BLaER1 treated with 17β-estradiol and CSF1 and Interleukin-3, amounts not matched to agents 10 nM and 100 nM (cell line): ENCODE measurements around the gene ASTN1.

Experiments used
- H3K27ac ChIP-seq, 11 experiments: shearing (Covaris generic); formaldehyde crosslinking; 2 replicates each; pipeline ENCODE4 v1.8.1; 2022
- H3K27me3 ChIP-seq, 11 experiments: shearing (Covaris generic); formaldehyde crosslinking; 2 replicates each; pipeline ENCODE4 v1.8.1; 2022
- H3K36me3 ChIP-seq, 11 experiments: shearing (Covaris generic); formaldehyde crosslinking; 2 replicates each; pipeline ENCODE4 v1.8.1; 2022
- H3K4me1 ChIP-seq, 10 experiments: shearing (Covaris generic); formaldehyde crosslinking; 2 replicates each; pipeline ENCODE4 v1.8.1; 2022
- H3K4me2 ChIP-seq, 11 experiments: shearing (Covaris generic); formaldehyde crosslinking; 2 replicates each; pipeline ENCODE4 v1.8.1; 2022
- H3K4me3 ChIP-seq, 10 experiments: shearing (Covaris generic); formaldehyde crosslinking; 2 replicates each; pipeline ENCODE4 v1.8.1; 2022
- H3K9ac ChIP-seq, 11 experiments: shearing (Covaris generic); formaldehyde crosslinking; 2 replicates each; pipeline ENCODE4 v1.8.1; 2022
- H3K9me3 ChIP-seq, 11 experiments: shearing (Covaris generic); formaldehyde crosslinking; replicated peaks in 1 of 11; 2 replicates each; pipeline ENCODE4 v1.8.1; 2022
- H4K20me1 ChIP-seq, 11 experiments: shearing (Covaris generic); formaldehyde crosslinking; 2 replicates each; pipeline ENCODE4 v1.8.1; 2022
- Cebpa-rat ChIP-seq, 11 experiments: shearing (Covaris generic); IDR thresholded peaks; 2 replicates each; pipeline ENCODE4 v1.8.1; 2022

The ASTN1 gene

DNA sequence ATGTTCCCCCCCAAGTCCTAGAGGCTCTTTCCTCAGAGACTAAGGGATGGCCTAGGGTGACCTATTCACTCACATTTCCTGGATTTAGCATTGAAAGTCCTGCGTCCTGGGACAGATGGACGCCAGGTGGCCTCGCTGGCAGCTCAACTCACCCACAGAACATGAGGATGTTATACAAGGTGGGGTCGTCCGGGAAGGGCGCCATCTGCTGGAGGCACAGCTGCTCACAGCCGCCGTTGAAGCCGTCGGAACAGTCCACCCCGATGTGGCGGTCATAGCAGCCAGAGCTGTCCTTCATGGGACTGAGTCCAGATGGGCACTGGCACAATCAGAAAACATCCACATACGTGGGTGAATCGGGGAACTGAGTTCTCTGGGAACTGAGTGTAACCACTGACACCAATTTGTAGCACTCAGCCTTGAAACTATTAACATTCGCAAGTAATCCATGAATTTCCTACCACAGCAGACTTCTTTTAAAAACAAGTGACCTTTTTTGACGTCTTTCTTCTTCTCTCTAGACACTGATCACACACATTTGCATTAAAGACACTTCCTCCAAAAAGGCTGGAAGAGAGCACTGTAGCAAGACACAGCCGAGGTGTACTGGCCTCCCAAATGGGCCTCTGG, 215.4 kb downstream of the ASTN1 start:
- no peak for TF ChIP-seq Cebpa-rat (IDR thresholded peaks at IDR 0.05)

DNA sequence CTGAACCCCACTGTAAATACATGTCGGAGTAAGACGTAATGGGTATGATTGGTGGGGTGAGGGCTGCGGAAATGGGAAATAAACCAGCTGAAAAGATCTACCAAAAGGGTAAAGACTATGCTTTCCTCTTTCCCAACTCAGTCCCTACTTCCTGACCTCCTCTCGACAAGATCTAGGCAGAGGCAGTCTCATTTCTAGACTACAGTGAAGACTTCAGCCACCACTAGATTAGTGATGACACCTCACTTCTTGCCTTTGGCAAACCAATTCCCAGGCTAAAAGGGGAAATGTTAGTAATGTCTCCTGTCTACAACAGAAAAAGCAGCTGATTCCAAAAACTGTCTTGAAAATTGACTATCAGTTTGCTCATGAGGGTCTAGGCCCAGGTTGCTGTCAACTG, 219.9 kb downstream of the ASTN1 start:
- no peaks in the 10 kb centered on the region for H3K36me3 ChIP-seq
- no peak for TF ChIP-seq Cebpa-rat (IDR thresholded peaks at IDR 0.05)
- no peak overlapping the region for H3K9ac ChIP-seq
- no peak overlapping the region for H3K27ac ChIP-seq
- H3K4me1 ChIP-seq, result peaks cover 15 to 22% (median 19%) of the 10 kb centered on the region in 10 experiments; a peak in 19 of 20 replicates
- no peak overlapping the region for H3K4me3 ChIP-seq
- H3K4me2 ChIP-seq, result peak overlapping the region in 10 of 11 experiments; percentile 8 to 84 (median 57); a peak in 14 of 22 replicates
- no peaks in the 10 kb centered on the region for H3K27me3 ChIP-seq
- no peaks in the 10 kb centered on the region for H4K20me1 ChIP-seq
- peaks cover 0 to 12% (median 8%) of the 10 kb centered on the region in 11 experiments; a peak in 12 of 22 replicates for H3K9me3 ChIP-seq

More for the DNA sequence above, 215.4 kb downstream of the ASTN1 start:
- H4K20me1 ChIP-seq, result no peaks in the 10 kb centered on the region
- H3K4me3 ChIP-seq, result no peak overlapping the region
- H3K9ac ChIP-seq, result no peak overlapping the region
- H3K4me2 ChIP-seq, result no peak overlapping the region
- no peaks in the 10 kb centered on the region for H3K9me3 ChIP-seq
- no peak overlapping the region for H3K27ac ChIP-seq
- H3K27me3 ChIP-seq, result no peaks in the 10 kb centered on the region
- H3K4me1 ChIP-seq, result peaks cover 4 to 15% (median 7%) of the 10 kb centered on the region in 10 experiments; a peak in 19 of 20 replicates
- H3K36me3 ChIP-seq, result no peaks in the 10 kb centered on the region

DNA sequence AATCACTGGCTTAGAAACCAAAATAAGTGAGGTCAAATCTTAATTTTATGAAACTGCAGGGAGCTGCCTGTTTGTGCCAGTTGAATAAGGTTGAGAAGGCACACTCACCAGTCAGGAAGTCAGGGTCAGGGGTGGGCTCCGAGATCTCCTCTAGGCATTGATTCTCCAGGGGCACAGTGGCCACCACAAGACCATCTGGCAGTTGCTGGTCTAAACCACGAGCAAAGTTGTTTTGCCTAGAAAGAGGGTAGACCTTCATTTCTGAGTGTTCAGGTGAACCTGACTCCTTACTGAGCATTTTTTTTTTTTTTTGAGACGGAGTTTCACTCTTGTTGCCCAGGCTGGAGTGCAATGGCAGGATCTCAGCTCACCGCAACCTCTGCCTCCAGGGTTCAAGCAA, 220.7 kb downstream of the ASTN1 start:
- H3K4me1 ChIP-seq, result peaks cover 15 to 22% (median 19%) of the 10 kb centered on the region in 10 experiments; a peak in 19 of 20 replicates
- H3K27ac ChIP-seq, result peak overlapping the region in 2 of 11 experiments; percentile 5 to 15; a peak in 1 of 22 replicates
- no peak overlapping the region for H3K4me3 ChIP-seq
- no peaks in the 10 kb centered on the region for H3K36me3 ChIP-seq
- H3K4me2 ChIP-seq, result peak overlapping the region in 10 of 11 experiments; percentile 7 to 84 (median 57); a peak in 16 of 22 replicates
- no peaks in the 10 kb centered on the region for H3K27me3 ChIP-seq
- H3K9ac ChIP-seq, result no peak overlapping the region
- H4K20me1 ChIP-seq, result no peaks in the 10 kb centered on the region
- H3K9me3 ChIP-seq, result peaks cover 0 to 12% (median 8%) of the 10 kb centered on the region in 11 experiments; a peak in 12 of 22 replicates
- TF ChIP-seq Cebpa-rat (IDR thresholded peaks at IDR 0.05), result no peak

DNA sequence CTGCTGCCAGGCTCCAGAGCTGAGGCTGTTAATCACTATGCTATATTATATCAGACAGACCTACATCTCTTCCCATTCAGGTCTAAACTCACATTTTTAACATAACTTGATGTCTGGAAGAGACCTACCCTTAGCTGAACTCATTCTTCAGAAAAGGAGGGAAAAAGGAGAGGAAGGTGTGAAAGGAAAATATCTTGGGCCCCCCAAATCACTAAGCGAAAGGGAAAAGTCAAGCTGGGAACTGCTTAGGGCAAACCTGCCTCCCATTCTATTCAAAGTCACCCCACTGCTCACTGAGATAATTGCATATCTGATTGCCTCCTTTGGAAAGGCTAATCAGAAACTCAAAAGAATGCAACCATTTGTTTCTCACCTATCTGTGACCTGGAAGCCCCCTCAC, 222.2 kb downstream of the ASTN1 start:
- TF ChIP-seq Cebpa-rat (IDR thresholded peaks at IDR 0.05), result no peak
- no peaks in the 10 kb centered on the region for H3K27me3 ChIP-seq
- no peak overlapping the region for H3K9ac ChIP-seq
- no peak overlapping the region for H3K4me3 ChIP-seq
- H3K9me3 ChIP-seq, result peaks cover 0 to 12% (median 8%) of the 10 kb centered on the region in 11 experiments; a peak in 12 of 22 replicates
- no peak overlapping the region for H3K27ac ChIP-seq
- H3K4me2 ChIP-seq, result no peak overlapping the region
- peaks cover 10 to 22% (median 18%) of the 10 kb centered on the region in 10 experiments; a peak in 19 of 20 replicates for H3K4me1 ChIP-seq
- no peaks in the 10 kb centered on the region for H3K36me3 ChIP-seq
- H4K20me1 ChIP-seq, result no peaks in the 10 kb centered on the region

DNA sequence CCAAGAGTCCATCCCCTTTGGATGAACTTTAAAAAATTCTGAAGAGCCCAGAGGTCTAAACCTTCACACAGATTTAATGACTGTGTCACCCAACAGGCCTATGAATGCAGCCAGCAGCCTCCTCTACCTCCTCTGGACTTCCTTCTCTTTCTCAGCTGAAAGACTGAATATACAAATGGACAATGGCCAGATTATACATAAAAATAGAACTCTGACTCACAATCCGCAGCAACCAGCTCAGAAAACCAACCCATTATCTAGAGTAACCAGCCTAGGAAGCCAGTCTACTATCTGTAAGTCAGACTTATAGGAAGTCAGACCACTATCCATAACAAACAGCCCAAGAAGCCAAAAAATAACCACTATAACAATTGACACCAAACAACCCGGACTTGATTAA, 224.5 kb downstream of the ASTN1 start:
- Histone ChIP-seq H3K4me1 (peaks cover 8 to 22% (median 18%) of the 10 kb centered on the region in 10 experiments; a peak in 18 of 20 replicates), H3K9me3 (peaks cover 0 to 12% (median 8%) of the 10 kb centered on the region in 11 experiments; a peak in 12 of 22 replicates), H3K27ac (no peak overlapping the region), H3K9ac (no peak overlapping the region), H4K20me1 (no peaks in the 10 kb centered on the region), H3K36me3 (no peaks in the 10 kb centered on the region), H3K4me3 (no peak overlapping the region), H3K27me3 (no peaks in the 10 kb centered on the region), H3K4me2 (no peak overlapping the region)
- no peak for TF ChIP-seq Cebpa-rat (IDR thresholded peaks at IDR 0.05)

DNA sequence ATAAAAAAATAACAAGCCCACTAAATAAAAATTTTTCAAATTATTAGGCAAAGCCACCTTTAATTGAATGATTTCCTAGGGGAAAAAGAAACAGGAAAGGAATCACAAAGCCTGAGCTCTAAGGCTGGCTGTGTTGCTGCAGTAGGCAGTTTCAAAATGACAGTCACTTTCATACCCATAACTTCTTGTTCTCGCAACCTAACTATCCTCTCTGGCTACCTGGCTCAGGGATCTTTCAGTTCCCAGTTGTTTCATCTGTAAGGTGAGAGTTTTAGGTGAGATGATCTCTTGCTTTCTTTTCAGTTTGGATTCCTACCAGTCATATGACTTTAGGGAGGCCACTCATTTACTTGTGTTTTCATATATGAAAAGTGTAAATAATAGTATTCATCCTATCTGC, 226.1 kb downstream of the ASTN1 start:
- H3K27me3 ChIP-seq, result no peaks in the 10 kb centered on the region
- TF ChIP-seq Cebpa-rat (IDR thresholded peaks at IDR 0.05), result no peak
- no peak overlapping the region for H3K27ac ChIP-seq
- no peak overlapping the region for H3K4me2 ChIP-seq
- no peaks in the 10 kb centered on the region for H4K20me1 ChIP-seq
- H3K36me3 ChIP-seq, result no peaks in the 10 kb centered on the region
- no peak overlapping the region for H3K9ac ChIP-seq
- peaks cover 0 to 7% (median 5%) of the 10 kb centered on the region in 10 experiments; a peak in 13 of 20 replicates for H3K4me1 ChIP-seq
- H3K9me3 ChIP-seq, result peaks cover 0 to 12% (median 8%) of the 10 kb centered on the region in 11 experiments; a peak in 12 of 22 replicates
- no peak overlapping the region for H3K4me3 ChIP-seq

DNA sequence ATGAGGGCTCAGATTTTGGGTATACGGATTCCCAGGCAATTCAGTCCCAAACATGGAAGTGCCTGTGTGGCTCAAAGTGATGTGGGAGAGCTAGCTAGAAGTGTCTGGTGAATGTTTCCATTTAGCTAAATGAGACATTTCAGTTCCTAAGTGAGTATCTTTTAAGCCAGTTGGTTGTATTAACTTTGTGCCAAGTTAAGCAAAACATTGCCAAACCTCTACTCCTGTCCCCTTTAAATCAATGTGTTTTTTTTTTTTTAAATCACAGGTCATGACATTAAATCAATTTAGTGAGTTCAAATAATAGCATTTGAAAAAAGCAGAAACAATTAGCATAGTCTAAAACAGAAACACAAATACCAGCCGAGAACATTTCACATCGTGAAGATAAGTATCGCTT, 230.1 kb downstream of the ASTN1 start:
- Histone ChIP-seq H3K27ac (no peak overlapping the region), H4K20me1 (no peaks in the 10 kb centered on the region)
- TF ChIP-seq Cebpa-rat (IDR thresholded peaks at IDR 0.05), result no peak

DNA sequence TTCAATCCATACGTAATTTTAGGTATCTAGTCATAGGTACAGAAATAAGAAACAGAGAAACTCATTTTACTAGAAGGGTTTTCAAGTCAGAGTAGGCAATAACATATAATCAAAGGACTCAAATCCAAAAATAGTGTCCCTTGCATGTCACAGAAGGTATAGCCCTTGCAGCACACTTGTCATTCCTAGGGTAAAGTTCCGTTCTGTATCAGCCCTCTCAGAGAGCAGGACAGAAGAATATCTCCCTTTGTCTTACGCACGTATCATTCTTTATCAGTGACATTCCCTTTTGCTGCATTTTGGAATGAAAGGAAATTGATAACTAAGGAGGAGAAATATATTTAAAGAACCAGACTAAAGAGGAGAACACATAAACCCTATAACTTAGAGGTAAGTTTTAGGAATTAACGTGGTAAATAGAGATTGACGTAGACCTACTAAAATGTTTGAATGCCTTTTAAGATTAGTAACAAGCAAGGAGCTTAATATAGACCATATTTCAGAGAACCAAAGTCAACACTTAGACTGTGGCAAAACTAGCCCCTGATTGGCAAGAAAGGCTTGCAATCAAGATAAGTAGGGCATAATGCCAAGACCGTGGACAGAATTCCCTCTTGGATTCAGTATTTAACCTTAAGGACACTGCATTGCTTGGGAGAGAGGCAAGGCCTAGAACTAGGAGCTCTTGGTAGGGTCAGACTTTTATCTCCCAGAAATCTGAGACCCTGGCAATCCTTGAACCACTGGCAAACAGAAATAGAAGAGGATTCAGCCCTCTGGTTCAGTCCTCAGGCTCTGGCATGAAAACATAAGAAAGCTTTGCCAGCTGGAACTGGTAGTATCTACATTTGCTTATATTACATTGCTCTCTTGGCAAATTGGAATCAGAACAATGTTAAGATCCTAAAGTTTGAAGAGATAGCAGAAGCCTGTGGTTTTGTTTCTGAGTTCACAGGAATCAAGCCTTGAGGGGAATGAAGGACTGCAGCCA, 232.1 kb downstream of the ASTN1 start:
- H3K27me3 ChIP-seq, result no peaks in the 10 kb centered on the region

More for the DNA sequence above, 230.1 kb downstream of the ASTN1 start:
- no peak overlapping the region for H3K4me3 ChIP-seq
- H3K27me3 ChIP-seq, result no peaks in the 10 kb centered on the region
- H3K4me2 ChIP-seq, result no peak overlapping the region
- no peaks in the 10 kb centered on the region for H3K36me3 ChIP-seq
- peaks cover 0 to 18% (median 2%) of the 10 kb centered on the region in 11 experiments; a peak in 8 of 22 replicates for H3K9me3 ChIP-seq
- peaks cover 0 to 7% (median 0%) of the 10 kb centered on the region in 10 experiments; a peak in 5 of 20 replicates for H3K4me1 ChIP-seq
- H3K9ac ChIP-seq, result no peak overlapping the region

DNA sequence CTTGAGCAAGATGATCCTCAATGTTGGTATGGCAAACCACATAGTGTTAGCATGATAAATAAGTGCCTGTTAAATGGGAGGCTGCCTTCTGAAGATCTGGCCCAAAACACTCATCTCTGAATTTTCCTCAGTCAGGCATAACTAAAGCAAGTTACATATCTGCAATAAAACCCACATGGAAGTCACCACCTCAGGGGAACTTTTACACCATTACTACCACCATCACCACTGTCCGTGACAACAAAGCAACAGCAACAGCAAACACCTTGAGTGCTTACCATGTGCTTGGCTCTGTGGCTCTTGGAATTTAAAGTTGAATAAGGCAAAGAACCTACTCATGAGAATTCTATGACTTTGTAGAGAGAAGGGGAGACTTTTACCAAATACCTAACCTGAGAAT, 233.0 kb downstream of the ASTN1 start:
- Histone ChIP-seq H3K9me3 (peaks cover 0 to 22% (median 5%) of the 10 kb centered on the region in 11 experiments; a peak in 8 of 22 replicates), H3K36me3 (no peaks in the 10 kb centered on the region), H3K9ac (no peak overlapping the region), H3K4me2 (no peak overlapping the region), H3K27ac (no peak overlapping the region), H3K4me3 (no peak overlapping the region), H4K20me1 (no peaks in the 10 kb centered on the region), H3K4me1 (peaks cover 0 to 8% (median 0%) of the 10 kb centered on the region in 10 experiments; a peak in 5 of 20 replicates), H3K27me3 (no peaks in the 10 kb centered on the region)
- TF ChIP-seq Cebpa-rat (IDR thresholded peaks at IDR 0.05), result no peak

More for the DNA sequence above, 232.1 kb downstream of the ASTN1 start:
- no peak overlapping the region for H3K4me3 ChIP-seq
- H3K27ac ChIP-seq, result no peak overlapping the region
- H3K4me2 ChIP-seq, result no peak overlapping the region
- no peak overlapping the region for H3K9ac ChIP-seq
- no peak for TF ChIP-seq Cebpa-rat (IDR thresholded peaks at IDR 0.05)
- no peaks in the 10 kb centered on the region for H4K20me1 ChIP-seq
- no peaks in the 10 kb centered on the region for H3K36me3 ChIP-seq
- peaks cover 0 to 8% (median 0%) of the 10 kb centered on the region in 10 experiments; a peak in 5 of 20 replicates for H3K4me1 ChIP-seq
- H3K9me3 ChIP-seq, result peaks cover 0 to 22% (median 5%) of the 10 kb centered on the region in 11 experiments; a peak in 8 of 22 replicates
